HEK293T (cell line): ENCODE measurements around the gene MDC1.

Experiments
- FOXK2 ChIP-seq: fragments of 450-650 bp; IDR thresholded peaks from 2 replicates; pipeline ENCODE4 v1.6.1; 2016; ENCODE audit warnings: mild to moderate bottlenecking
- HDGF ChIP-seq: fragments of 450-650 bp; IDR thresholded peaks from 2 replicates; pipeline ENCODE4 v1.6.1; 2017; ENCODE audit warnings: antibody characterized with exemption, borderline replicate concordance
- SP1 ChIP-seq: fragments of 450-650 bp; IDR thresholded peaks from 2 replicates; pipeline ENCODE4 v1.6.1; 2017
- ZNF384 ChIP-seq: fragments of 450-650 bp; IDR thresholded peaks from 2 replicates; pipeline ENCODE4 v1.6.1; 2016

GRCh38 chr6:30657454-30657853, 59.6 kb downstream of the MDC1 start:
- TF ChIP-seq ZNF384 (no peak), HDGF (no peak), SP1 (no peak), FOXK2 (no peak)
